HEK293 (cell line): ENCODE data around the gene EPO.
A peak's percentile ranks its signal among the peaks of the same experiment; 100 is the strongest.

Source experiments
- BCL11B ChIP-seq: fragments of 450-650 bp; formaldehyde crosslinking; IDR thresholded peaks from 2 replicates; pipeline ENCODE4 v1.5.1; 2016; ENCODE audit warnings: low read depth, missing biosample characterization, missing genetic modification characterization
- GLI2 ChIP-seq: fragments of 450-650 bp; formaldehyde crosslinking; IDR thresholded peaks from 2 replicates; pipeline ENCODE4; 2017; ENCODE audit warnings: missing biosample characterization, missing genetic modification characterization, low read depth, borderline replicate concordance
- GLIS1 ChIP-seq: fragments of 450-650 bp; formaldehyde crosslinking; IDR thresholded peaks from 2 replicates; pipeline ENCODE4 v1.5.1; 2016; ENCODE audit warnings: missing biosample characterization, missing genetic modification characterization
- HIC1 ChIP-seq: fragments of 450-650 bp; formaldehyde crosslinking; IDR thresholded peaks from 2 replicates; pipeline ENCODE4 v1.5.1; 2016; ENCODE audit warnings: missing biosample characterization, missing genetic modification characterization
- HOXA7 ChIP-seq: sonication (generic); formaldehyde crosslinking; IDR thresholded peaks from 2 replicates; pipeline ENCODE4 v1.8.1; 2022; ENCODE audit warnings: missing genetic modification reagents, borderline replicate concordance
- HOXD13 ChIP-seq: sonication (generic); formaldehyde crosslinking; IDR thresholded peaks from 2 replicates; pipeline ENCODE4 v1.8.0; 2022; ENCODE audit warnings: missing genetic modification reagents, borderline replicate concordance
- KLF1 ChIP-seq: fragments of 450-650 bp; formaldehyde crosslinking; IDR thresholded peaks from 2 replicates; pipeline ENCODE4 v1.5.1; 2016; ENCODE audit warnings: missing biosample characterization, missing genetic modification characterization
- KLF9 ChIP-seq: fragments of 450-650 bp; formaldehyde crosslinking; IDR thresholded peaks from 2 replicates; pipeline ENCODE4 v1.5.1; 2016; ENCODE audit warnings: missing biosample characterization, missing genetic modification characterization, low read depth
- PATZ1 ChIP-seq: fragments of 450-650 bp; formaldehyde crosslinking; IDR thresholded peaks from 2 replicates; pipeline ENCODE4 v1.5.1; 2016; ENCODE audit warnings: missing biosample characterization, missing genetic modification characterization
- PRDM1 ChIP-seq: fragments of 450-650 bp; formaldehyde crosslinking; IDR thresholded peaks from 2 replicates; pipeline ENCODE4; 2016; ENCODE audit warnings: missing biosample characterization, missing genetic modification characterization
- PRDM2 ChIP-seq: fragments of 450-650 bp; formaldehyde crosslinking; IDR thresholded peaks from 2 replicates; pipeline ENCODE4 v1.5.1; 2016; ENCODE audit warnings: missing biosample characterization, missing genetic modification characterization, borderline replicate concordance
- TCF7L2 ChIP-seq: IDR thresholded peaks from 2 replicates; pipeline ENCODE4 v1.6.1; 2011; ENCODE audit warnings: low read depth, mild to moderate bottlenecking, inconsistent platforms, low read length, moderate library complexity, borderline replicate concordance
- ZBTB1 ChIP-seq: fragments of 450-650 bp; formaldehyde crosslinking; IDR thresholded peaks from 2 replicates; pipeline ENCODE4 v1.5.1; 2016; ENCODE audit warnings: missing biosample characterization, missing genetic modification characterization
- ZFHX2 ChIP-seq: fragments of 450-650 bp; formaldehyde crosslinking; conservative IDR thresholded peaks from 2 replicates; pipeline ENCODE4 v1.5.1; 2016; ENCODE audit warnings: missing biosample characterization, missing genetic modification characterization
- ZFP37 ChIP-seq: fragments of 450-650 bp; formaldehyde crosslinking; IDR thresholded peaks from 2 replicates; pipeline ENCODE4 v1.5.1; 2016; ENCODE audit warnings: missing biosample characterization, missing genetic modification characterization
- ZNF157 ChIP-seq: fragments of 450-650 bp; formaldehyde crosslinking; IDR thresholded peaks from 2 replicates; pipeline ENCODE4 v1.5.1; 2016; ENCODE audit warnings: missing biosample characterization, missing genetic modification characterization
- ZNF169 ChIP-seq: fragments of 450-650 bp; formaldehyde crosslinking; IDR thresholded peaks from 2 replicates; pipeline ENCODE4 v1.5.1; 2016; ENCODE audit warnings: missing biosample characterization, missing genetic modification characterization
- ZNF202 ChIP-seq: fragments of 450-650 bp; formaldehyde crosslinking; IDR thresholded peaks from 2 replicates; pipeline ENCODE4 v1.5.1; 2016; ENCODE audit warnings: missing biosample characterization, missing genetic modification characterization, borderline replicate concordance
- ZNF223 ChIP-seq: fragments of 450-650 bp; formaldehyde crosslinking; IDR thresholded peaks from 2 replicates; pipeline ENCODE4 v1.5.1; 2016; ENCODE audit warnings: missing biosample characterization, missing genetic modification characterization
- ZNF248 ChIP-seq: fragments of 450-650 bp; formaldehyde crosslinking; IDR thresholded peaks from 2 replicates; pipeline ENCODE4 v1.5.1; 2017; ENCODE audit warnings: missing biosample characterization, missing genetic modification characterization
- ZNF423 ChIP-seq: fragments of 450-650 bp; formaldehyde crosslinking; IDR thresholded peaks from 2 replicates; pipeline ENCODE4 v1.5.1; 2016; ENCODE audit warnings: missing biosample characterization, missing genetic modification characterization
- ZNF473 ChIP-seq: fragments of 450-650 bp; formaldehyde crosslinking; IDR thresholded peaks from 2 replicates; pipeline ENCODE4 v1.5.1; 2017; ENCODE audit warnings: missing biosample characterization, missing genetic modification characterization
- ZNF521 ChIP-seq: fragments of 450-650 bp; formaldehyde crosslinking; IDR thresholded peaks from 2 replicates; pipeline ENCODE4 v1.5.1; 2017; ENCODE audit warnings: missing biosample characterization, mild to moderate bottlenecking, missing genetic modification characterization
- ZNF544 ChIP-seq: fragments of 450-650 bp; formaldehyde crosslinking; IDR thresholded peaks from 2 replicates; pipeline ENCODE4 v1.5.0; 2017; ENCODE audit warnings: missing biosample characterization, missing genetic modification characterization
- ZNF548 ChIP-seq: fragments of 450-650 bp; formaldehyde crosslinking; IDR thresholded peaks from 2 replicates; pipeline ENCODE4 v1.5.1; 2016; ENCODE audit warnings: missing biosample characterization, missing genetic modification characterization
- ZNF768 ChIP-seq: fragments of 450-650 bp; formaldehyde crosslinking; IDR thresholded peaks from 2 replicates; pipeline ENCODE4 v1.5.1; 2018; ENCODE audit warnings: missing biosample characterization, mild to moderate bottlenecking, missing genetic modification characterization
- ZNF830 ChIP-seq: fragments of 450-650 bp; IDR thresholded peaks from 2 replicates; pipeline ENCODE4 v1.5.0; 2018; ENCODE audit warnings: missing biosample characterization, missing genetic modification characterization, low read depth, mild to moderate bottlenecking, moderate library complexity
- ZSCAN16 ChIP-seq: fragments of 450-650 bp; formaldehyde crosslinking; IDR thresholded peaks from 2 replicates; pipeline ENCODE4 v1.5.1; 2016; ENCODE audit warnings: missing biosample characterization, missing genetic modification characterization
- ZSCAN30 ChIP-seq: fragments of 450-650 bp; IDR thresholded peaks from 2 replicates; pipeline ENCODE4 v1.5.1; 2018; ENCODE audit warnings: missing biosample characterization, mild to moderate bottlenecking, missing genetic modification characterization, moderate library complexity
- TF ChIP-seq, protein P1 (sequence below): fragments of 450-650 bp; formaldehyde crosslinking; IDR thresholded peaks from 2 replicates; pipeline ENCODE4 v1.5.1; 2016; ENCODE audit warnings: missing biosample characterization, missing genetic modification characterization

EPO gene

DNA sequence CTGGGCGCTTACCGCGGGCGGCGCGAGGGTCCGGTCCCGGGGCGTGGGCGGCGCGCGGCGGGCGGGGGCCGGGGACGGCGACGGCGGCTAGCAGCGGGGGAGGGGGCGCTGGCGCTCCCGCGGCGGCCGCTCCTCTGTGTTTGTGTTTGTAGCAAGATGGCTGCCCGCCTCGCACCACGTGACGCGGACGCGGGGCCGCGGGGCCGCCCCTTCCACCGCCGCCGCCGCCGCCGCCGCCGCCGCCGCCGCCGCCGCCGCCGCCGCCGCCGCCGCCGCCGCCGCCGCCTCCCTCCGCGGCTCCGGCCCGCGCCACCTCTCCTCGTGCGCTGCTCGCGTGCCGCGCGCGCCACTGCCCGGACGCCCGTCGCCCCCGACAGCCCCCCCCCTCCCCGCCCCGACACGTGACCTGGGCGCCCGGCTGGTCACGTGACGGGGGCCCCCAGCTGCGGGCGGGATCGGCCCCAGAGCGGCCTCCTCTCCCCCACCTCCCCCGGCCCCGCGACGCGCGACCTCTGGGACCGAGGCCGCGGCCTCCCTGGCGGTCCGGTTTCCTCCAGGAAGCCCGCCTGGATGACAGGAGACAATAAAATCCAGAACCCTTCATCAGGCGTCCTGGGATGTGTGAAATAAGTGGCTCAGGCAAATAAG is 26.0 kb upstream of the EPO start, which contains the start of gene GIGYF1 (continued):
- no peak for TF ChIP-seq ZNF157
- TF ChIP-seq ZNF473, result no peak
- TF ChIP-seq PRDM1 (tag by site-specific recombination), result no peak
- no peak for TF ChIP-seq TCF7L2
- no peak for TF ChIP-seq ZSCAN30 (tag by site-specific recombination)
- TF ChIP-seq GLI2, result no peak
- TF ChIP-seq ZNF521 (tag by site-specific recombination), result no peak
- no peak for TF ChIP-seq ZFP37 (tag by site-specific recombination)
- no peak for TF ChIP-seq ZNF248 (tag by site-specific recombination)
- TF ChIP-seq GLIS1 (tag by site-specific recombination), result peak; percentile 80
- no peak for TF ChIP-seq ZNF202 (tag by site-specific recombination)
- no peak for TF ChIP-seq ZNF768 (tag by site-specific recombination)
- TF ChIP-seq BCL11B (tag by site-specific recombination), result no peak
- TF ChIP-seq ZBTB1 (tag by site-specific recombination), result no peak
- peak; percentile 76 for TF ChIP-seq PATZ1
- TF ChIP-seq ZFHX2 (tag by site-specific recombination), result 0 out of 2 replicates have a peak, but pooled peaks have one; percentile 10
- no peak for TF ChIP-seq ZNF223
- no peak for TF ChIP-seq HIC1 (tag by site-specific recombination)
- no peak for TF ChIP-seq ZNF423
- no peak for TF ChIP-seq KLF9 (tag by site-specific recombination)
- TF ChIP-seq ZNF544 (tag by site-specific recombination), result no peak
- TF ChIP-seq KLF1, result no peak
- TF ChIP-seq, protein P1, sequence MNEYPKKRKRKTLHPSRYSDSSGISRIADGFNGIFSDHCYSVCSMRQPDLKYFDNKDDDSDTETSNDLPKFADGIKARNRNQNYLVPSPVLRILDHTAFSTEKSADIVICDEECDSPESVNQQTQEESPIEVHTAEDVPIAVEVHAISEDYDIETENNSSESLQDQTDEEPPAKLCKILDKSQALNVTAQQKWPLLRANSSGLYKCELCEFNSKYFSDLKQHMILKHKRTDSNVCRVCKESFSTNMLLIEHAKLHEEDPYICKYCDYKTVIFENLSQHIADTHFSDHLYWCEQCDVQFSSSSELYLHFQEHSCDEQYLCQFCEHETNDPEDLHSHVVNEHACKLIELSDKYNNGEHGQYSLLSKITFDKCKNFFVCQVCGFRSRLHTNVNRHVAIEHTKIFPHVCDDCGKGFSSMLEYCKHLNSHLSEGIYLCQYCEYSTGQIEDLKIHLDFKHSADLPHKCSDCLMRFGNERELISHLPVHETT (tag by site-specific recombination), result no peak
- TF ChIP-seq ZNF169 (tag by site-specific recombination), result no peak
- TF ChIP-seq ZNF548 (tag by site-specific recombination), result no peak
- TF ChIP-seq ZNF830 (tag by site-specific recombination), result no peak
- no peak for TF ChIP-seq HOXA7 (CRISPR knock-in tag)
- TF ChIP-seq ZSCAN16 (tag by site-specific recombination), result no peak
- TF ChIP-seq PRDM2, result no peak
- TF ChIP-seq HOXD13, result no peak
